Subcutaneous abdominal adipose tissue (tissue), 5 donors: ENCODE measurements around the gene COMMD4.
A peak's percentile ranks its signal among the peaks of the same experiment; 100 is the strongest.
"Not testable (repeated sequence)": the region's sequence is repeated elsewhere in the genome, so short reads cannot be mapped to it uniquely, and the experiment has no call there.

Source experiments
- H3K27ac ChIP-seq: one replicate; pipeline ENCODE4 v1.7.0; 2013; ENCODE audit warnings: low read depth, mild to moderate bottlenecking, inconsistent platforms, low read length, moderate library complexity
- H3K27me3 ChIP-seq, 5 donors: one replicate each; pipeline ENCODE4 v1.7.0; 2013; ENCODE audit warnings: low read length in 5 of 5, inconsistent platforms in 1 of 5; ENCODE audit not compliant: control insufficient read depth in 5 of 5, insufficient read depth in 4 of 5
- H3K36me3 ChIP-seq, 5 donors: one replicate each; pipeline ENCODE4 v1.7.0; 2013; ENCODE audit warnings: low read length in 5 of 5; ENCODE audit not compliant: control insufficient read depth in 5 of 5, insufficient read depth in 5 of 5
- H3K4me1 ChIP-seq, 5 donors: one replicate each; pipeline ENCODE4 v1.7.0; 2013; ENCODE audit warnings: low read length in 5 of 5, mild to moderate bottlenecking in 3 of 5, moderate library complexity in 1 of 5; ENCODE audit not compliant: control insufficient read depth in 5 of 5, insufficient read depth in 5 of 5
- H3K4me3 ChIP-seq, 5 donors: one replicate each; pipeline ENCODE4 v1.7.0; 2013; ENCODE audit warnings: low read length in 5 of 5, low read depth in 1 of 5
- H3K9ac ChIP-seq, 5 donors: one replicate each; pipeline ENCODE4 v1.7.0; 2013; ENCODE audit warnings: low read length in 5 of 5, mild to moderate bottlenecking in 4 of 5, moderate library complexity in 3 of 5
- H3K9me3 ChIP-seq, 5 donors: one replicate each; pipeline ENCODE4 v1.7.0; 2013; ENCODE audit warnings: low read length in 5 of 5; ENCODE audit not compliant: control insufficient read depth in 5 of 5
- donor health status: healthy.
- donor health status: healthy.
- donor health status: healthy.
- donor health status: healthy.
- donor health status: healthy.

Gene COMMD4

DNA sequence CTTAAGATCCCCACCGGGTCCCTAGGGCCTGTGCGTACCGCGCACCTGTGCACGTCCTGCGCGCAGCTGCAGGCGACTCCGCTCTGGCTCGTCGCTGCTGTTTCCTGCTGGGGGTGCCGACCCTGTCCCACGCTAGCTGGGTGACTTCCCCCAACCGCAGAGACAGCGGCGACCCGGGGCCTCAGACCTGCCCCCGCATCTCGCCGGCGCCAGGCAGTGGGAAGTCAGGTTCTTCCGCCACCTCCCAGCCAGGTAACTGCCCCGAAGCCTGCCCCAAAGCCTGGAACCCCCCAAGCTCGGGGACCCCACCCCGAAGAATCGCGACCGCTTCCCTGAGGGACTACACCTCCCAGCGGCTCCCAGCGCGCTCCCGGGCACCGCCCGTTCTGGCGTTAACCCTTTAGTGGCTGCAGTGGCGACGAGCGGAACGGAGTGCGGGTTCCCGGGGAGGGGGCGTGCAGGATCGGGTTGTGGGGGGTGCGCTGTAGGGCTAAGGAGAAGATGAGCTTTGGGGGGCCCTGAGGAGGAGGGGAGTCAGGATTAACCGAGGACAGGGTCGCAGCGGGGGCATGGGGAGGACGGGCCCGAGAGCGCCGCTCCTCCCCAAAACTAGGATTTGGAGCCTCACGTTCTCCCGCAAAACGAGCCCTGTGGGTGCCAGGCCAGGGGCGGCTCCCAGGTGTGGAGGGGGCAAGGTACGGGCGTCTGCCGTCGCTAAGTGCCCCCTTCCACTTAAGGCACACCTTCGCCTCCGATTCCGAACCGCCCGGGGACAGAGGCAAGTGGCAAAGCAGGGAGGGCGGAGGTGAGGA is 11.6 kb downstream of the COMMD4 start:
- Histone ChIP-seq H3K9me3 (no peaks in the 10 kb centered on the region), H3K27me3 (no peaks in the 10 kb centered on the region), H3K4me1 (peaks cover 1 to 45% (median 37%) of the 10 kb centered on the region in 5 donors), H3K9ac (peak overlapping the region; percentile 80 to 86 (median 81)), H3K27ac (peak overlapping the region; percentile 57), H3K36me3 (peaks cover 0 to 4% (median 0%) of the 10 kb centered on the region in 5 donors), H3K4me3 (peak overlapping the region; percentile 86 to 98 (median 91))

DNA sequence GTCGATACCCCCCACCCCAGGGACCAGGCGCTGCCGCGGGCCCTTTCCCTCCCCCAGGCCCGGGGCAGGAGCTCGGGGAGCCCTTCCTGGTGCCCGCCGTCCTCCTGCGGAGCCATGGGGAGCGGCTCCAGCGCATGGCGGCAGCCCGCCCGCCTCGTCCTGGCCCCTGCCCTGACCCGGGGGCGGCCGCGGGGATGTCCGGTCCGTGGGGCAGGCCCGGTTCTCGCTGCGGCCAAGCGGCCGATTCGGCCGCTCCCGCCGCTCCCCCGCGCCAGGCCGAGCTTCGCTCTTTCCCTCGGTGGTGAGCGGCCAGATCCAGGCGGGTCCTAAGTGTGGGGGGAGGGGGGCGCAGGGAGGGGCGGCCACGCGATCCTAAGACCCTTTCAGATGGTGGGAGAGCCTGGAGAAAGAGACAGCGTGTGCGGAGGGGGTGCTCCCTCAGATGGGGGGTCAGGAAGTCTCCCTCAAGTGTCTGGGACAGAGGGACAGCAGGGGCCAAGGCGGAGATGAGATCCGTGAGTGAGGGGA is 12.2 kb downstream of the COMMD4 start:
- Histone ChIP-seq H3K4me1 (peaks cover 1 to 45% (median 37%) of the 10 kb centered on the region in 5 donors), H3K36me3 (peaks cover 0 to 4% (median 0%) of the 10 kb centered on the region in 5 donors), H3K4me3 (peak overlapping the region; percentile 79 to 98 (median 91)), H3K9me3 (no peaks in the 10 kb centered on the region), H3K27ac (no peak overlapping the region), H3K27me3 (no peaks in the 10 kb centered on the region), H3K9ac (peak overlapping the region in 4 of 5 donors; percentile 80 to 86 (median 83))

DNA sequence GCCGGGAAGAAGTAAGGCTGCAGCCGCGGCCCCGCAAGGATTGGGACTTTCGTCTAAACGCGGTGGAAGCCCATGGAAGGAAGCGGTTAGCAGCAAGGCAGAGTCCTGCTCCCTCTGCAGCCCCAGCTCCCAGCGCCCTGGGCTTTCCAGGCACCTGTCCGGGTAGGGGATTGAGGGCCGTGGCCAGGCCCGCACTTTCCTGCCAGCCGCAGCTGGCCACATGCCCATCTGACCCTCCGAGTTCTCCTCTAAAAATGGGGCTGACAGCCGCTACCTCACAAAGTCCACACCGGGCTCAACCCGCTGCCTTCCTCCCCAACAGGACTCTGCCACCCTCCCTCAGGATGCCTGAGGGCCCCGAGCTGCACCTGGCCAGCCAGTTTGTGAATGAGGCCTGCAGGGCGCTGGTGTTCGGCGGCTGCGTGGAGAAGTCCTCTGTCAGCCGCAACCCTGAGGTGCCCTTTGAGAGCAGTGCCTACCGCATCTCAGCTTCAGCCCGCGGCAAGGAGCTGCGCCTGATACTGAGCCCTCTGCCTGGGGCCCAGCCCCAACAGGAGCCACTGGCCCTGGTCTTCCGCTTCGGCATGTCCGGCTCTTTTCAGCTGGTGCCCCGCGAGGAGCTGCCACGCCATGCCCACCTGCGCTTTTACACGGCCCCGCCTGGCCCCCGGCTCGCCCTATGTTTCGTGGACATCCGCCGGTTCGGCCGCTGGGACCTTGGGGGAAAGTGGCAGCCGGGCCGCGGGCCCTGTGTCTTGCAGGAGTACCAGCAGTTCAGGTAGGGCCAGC is 12.9 kb downstream of the COMMD4 start:
- no peak overlapping the region for H3K27ac ChIP-seq
- peaks cover 1 to 42% (median 37%) of the 10 kb centered on the region in 5 donors for H3K4me1 ChIP-seq
- H3K9ac ChIP-seq = peak overlapping the region in 4 of 5 donors; percentile 80 to 86 (median 83)

DNA sequence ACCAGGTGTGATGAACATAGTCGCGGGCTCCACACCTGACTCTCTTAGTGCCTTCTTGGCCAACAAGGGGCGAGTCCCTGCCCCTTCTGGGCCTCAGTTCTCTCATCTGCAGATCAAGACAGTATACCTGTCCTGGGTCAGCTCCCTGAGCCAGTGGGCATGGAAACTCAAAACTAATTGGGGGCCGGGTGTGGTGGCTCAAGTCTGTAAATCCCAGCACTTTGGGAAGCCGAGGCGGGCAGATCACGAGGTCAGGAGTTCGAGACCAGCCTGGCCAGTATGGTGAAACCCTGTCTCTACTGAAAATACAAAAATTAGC is 13.4 kb downstream of the COMMD4 start:
- H3K27me3 ChIP-seq, H3K27ac ChIP-seq, H3K9ac ChIP-seq, H3K9me3 ChIP-seq, H3K4me3 ChIP-seq: not testable (repeated sequence)
- Histone ChIP-seq H3K36me3 (peaks cover 0 to 12% (median 7%) of the 10 kb centered on the region in 5 donors), H3K4me1 (peaks cover 1 to 39% (median 37%) of the 10 kb centered on the region in 5 donors)

More for the DNA sequence above, 12.9 kb downstream of the COMMD4 start:
- Histone ChIP-seq H3K36me3 (peaks cover 0 to 8% (median 2%) of the 10 kb centered on the region in 5 donors), H3K9me3 (no peaks in the 10 kb centered on the region), H3K4me3 (peak overlapping the region; percentile 79 to 98 (median 91)), H3K27me3 (no peaks in the 10 kb centered on the region)

DNA sequence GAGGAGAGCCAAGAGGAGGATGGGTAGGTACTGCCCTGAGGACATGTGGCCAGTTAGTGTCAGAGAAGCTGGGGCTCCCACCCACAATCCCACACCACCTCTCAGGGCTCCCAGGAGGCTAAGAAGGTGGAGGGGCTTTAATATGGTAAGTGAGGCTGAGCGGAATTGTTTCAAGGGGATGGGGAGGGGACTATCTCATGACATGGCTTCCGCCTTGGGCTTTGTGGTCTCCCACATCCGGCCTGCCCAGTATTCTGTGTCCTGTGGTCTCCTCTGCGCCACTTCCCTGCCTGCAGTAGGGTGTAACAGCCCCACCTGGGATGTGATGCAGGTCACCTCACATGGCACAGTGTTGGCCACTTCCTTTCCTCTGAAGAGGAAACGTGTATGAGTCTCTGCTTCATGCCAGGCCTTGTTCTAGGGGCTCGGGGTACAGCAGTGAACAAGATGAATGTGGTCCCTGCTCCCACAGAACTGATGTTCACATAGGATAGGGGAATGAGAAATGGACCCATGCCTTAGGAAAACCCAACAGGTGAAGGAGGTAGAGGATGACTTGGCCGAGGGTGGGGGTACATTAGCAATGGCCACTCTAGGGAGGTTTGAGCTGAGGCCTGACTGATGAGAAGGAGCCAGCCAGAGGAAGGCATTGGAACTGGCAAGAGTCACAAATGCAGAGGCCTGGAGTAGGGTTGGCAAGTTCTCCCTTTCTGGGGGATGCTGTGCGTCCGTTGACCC is 14.2 kb downstream of the COMMD4 start:
- H3K27me3 ChIP-seq = no peaks in the 10 kb centered on the region
- no peak overlapping the region for H3K4me3 ChIP-seq
- no peak overlapping the region for H3K27ac ChIP-seq

GRCh38 chr15:75350601-75351361 is 14.9 kb downstream of the COMMD4 start:
- H3K4me3 ChIP-seq = no peak overlapping the region
- H3K9ac ChIP-seq = no peak overlapping the region
- peaks cover 1 to 39% (median 37%) of the 10 kb centered on the region in 5 donors for H3K4me1 ChIP-seq
- no peaks in the 10 kb centered on the region for H3K9me3 ChIP-seq
- no peak overlapping the region for H3K27ac ChIP-seq
- H3K36me3 ChIP-seq = peaks cover 0 to 24% (median 21%) of the 10 kb centered on the region in 5 donors
- no peaks in the 10 kb centered on the region for H3K27me3 ChIP-seq

More for the DNA sequence above, 14.2 kb downstream of the COMMD4 start:
- Histone ChIP-seq H3K9ac (no peak overlapping the region), H3K36me3 (peaks cover 0 to 17% (median 14%) of the 10 kb centered on the region in 5 donors), H3K9me3 (no peaks in the 10 kb centered on the region), H3K4me1 (peaks cover 1 to 39% (median 37%) of the 10 kb centered on the region in 5 donors)

DNA sequence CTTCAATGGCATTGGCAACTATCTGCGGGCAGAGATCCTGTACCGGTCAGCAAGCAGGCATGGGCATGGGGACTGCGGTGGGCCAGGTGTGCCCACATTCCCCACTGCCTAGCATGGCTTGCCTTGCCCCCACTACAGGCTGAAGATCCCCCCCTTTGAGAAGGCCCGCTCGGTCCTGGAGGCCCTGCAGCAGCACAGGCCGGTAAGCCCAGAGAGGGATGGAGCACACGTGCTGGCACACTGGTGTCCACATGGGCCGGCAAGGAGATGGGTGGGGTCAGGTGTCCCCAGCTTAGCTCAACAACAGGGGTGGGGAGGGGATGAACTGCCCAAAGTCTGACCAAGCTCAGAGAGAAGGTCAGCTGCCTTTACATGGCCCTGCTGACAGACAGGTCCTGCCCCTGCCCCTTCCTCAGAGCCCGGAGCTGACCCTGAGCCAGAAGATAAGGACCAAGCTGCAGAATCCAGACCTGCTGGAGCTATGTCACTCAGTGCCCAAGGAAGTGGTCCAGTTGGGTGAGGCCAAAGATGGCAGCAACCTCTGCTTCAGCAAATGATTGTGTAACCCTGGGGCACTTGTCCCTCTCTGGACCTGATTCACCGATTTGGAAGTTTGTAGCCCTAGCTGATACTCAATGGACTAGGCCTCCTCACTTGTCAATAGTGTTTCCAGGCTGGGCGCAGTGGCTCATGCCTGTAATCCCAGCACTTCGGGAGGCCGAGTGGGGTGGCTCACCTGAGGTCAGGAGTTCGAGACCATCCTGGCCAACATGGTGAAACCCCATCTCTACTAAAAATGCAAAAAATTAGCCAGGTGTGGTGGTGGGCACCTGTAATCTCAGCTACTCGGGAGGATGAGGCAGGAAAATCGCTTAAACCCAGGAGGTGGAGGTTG is 16.6 kb downstream of the COMMD4 start:
- Histone ChIP-seq H3K4me3 (no peak overlapping the region), H3K9me3 (no peaks in the 10 kb centered on the region), H3K4me1 (peaks cover 1 to 30% (median 28%) of the 10 kb centered on the region in 5 donors), H3K36me3 (peaks cover 0 to 38% (median 35%) of the 10 kb centered on the region in 5 donors), H3K9ac (no peak overlapping the region), H3K27me3 (no peaks in the 10 kb centered on the region), H3K27ac (no peak overlapping the region)

DNA sequence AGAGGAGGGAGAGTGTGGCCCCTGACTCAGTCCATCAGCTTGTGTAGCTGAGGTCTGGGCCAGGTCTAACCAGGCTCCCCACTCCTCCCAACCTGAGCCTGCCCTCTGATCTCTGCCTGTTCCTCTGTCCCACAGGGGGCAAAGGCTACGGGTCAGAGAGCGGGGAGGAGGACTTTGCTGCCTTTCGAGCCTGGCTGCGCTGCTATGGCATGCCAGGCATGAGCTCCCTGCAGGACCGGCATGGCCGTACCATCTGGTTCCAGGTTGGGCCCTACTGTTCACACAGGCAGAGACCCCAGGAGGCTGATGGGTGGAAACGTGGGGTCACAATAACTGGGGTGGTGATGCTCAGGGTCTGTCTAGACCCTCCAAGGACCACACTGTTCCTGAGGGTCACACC is 17.7 kb downstream of the COMMD4 start:
- H3K36me3 ChIP-seq = peaks cover 0 to 47% (median 43%) of the 10 kb centered on the region in 5 donors
- peaks cover 0 to 21% (median 16%) of the 10 kb centered on the region in 5 donors for H3K4me1 ChIP-seq
- H3K9ac ChIP-seq = no peak overlapping the region
- H3K9me3 ChIP-seq = no peaks in the 10 kb centered on the region
- no peak overlapping the region for H3K27ac ChIP-seq
- no peaks in the 10 kb centered on the region for H3K27me3 ChIP-seq
- no peak overlapping the region for H3K4me3 ChIP-seq
